Fibroblast of the aortic adventitia (primary cell): ENCODE results near the gene TTK. TPM values are rescaled to one million over a fixed set of nuclear protein-coding genes. Genes with fewer than 3 reads are reported as not detected.

Experiments used
- DNase-seq: peaks from one replicate; pipeline ENCODE4 v3.0.0-alpha.2; 2010; ENCODE audit warnings: low read depth
- H3K4me3 ChIP-seq: 2 replicates; pipeline ENCODE4 v1.5.1; 2011; ENCODE audit warnings: low read depth, mild to moderate bottlenecking, control low read depth, low read length, moderate library complexity
- total RNA-seq: library from RNA; depleted of rRNA; stranded (reverse); fragments of >200 nt; gene quantifications from 2 replicates; pipeline ENCODE4 v1.2.3, GENCODE V29; 2012; ENCODE audit warnings: low replicate concordance
- TF ChIP-seq, protein P1 (sequence below): IDR thresholded peaks from 2 replicates; pipeline ENCODE4 v1.5.1; 2011; ENCODE audit warnings: mild to moderate bottlenecking, low read length, control low read depth, inconsistent platforms; ENCODE audit not compliant: insufficient read depth

The TTK gene
- total RNA-seq, 1 donor, result 35.9 TPM

DNA sequence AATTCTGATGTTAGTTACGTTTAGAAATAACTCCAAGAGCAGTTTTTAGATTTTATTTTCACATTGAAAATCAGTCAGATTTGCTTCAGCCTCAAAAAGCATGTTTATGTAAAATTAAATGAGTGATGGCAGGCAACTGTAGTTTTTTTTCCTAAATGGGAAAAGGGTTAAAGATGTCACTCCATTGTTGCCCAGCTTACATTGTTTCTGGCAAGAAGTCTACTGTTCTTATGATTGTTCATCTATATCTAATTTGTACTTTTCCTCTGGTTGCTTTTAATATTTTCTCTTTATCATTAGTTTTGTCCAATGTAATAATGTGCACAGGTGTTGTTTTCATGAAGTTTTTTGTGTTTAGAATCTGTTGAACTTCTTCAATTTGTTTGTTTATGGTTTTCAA is 6.7 kb upstream of the TTK start:
- no peak for DNase-seq
- no peak overlapping the region for H3K4me3 ChIP-seq
- TF ChIP-seq, protein P1, sequence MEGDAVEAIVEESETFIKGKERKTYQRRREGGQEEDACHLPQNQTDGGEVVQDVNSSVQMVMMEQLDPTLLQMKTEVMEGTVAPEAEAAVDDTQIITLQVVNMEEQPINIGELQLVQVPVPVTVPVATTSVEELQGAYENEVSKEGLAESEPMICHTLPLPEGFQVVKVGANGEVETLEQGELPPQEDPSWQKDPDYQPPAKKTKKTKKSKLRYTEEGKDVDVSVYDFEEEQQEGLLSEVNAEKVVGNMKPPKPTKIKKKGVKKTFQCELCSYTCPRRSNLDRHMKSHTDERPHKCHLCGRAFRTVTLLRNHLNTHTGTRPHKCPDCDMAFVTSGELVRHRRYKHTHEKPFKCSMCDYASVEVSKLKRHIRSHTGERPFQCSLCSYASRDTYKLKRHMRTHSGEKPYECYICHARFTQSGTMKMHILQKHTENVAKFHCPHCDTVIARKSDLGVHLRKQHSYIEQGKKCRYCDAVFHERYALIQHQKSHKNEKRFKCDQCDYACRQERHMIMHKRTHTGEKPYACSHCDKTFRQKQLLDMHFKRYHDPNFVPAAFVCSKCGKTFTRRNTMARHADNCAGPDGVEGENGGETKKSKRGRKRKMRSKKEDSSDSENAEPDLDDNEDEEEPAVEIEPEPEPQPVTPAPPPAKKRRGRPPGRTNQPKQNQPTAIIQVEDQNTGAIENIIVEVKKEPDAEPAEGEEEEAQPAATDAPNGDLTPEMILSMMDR, result no peak

GRCh38 chr6:80001337-80001736 is 3.1 kb upstream of the TTK start:
- H3K4me3 ChIP-seq, result no peak overlapping the region
- DNase-seq, result no peak
- TF ChIP-seq, protein P1, result no peak

GRCh38 chr6:80003826-80004172 is 650 bp upstream of the TTK start:
- TF ChIP-seq, protein P1, result no peak
- DNase-seq, result no peak
- H3K4me3 ChIP-seq, result peak overlapping the region; percentile 89

- H3K4me3 ChIP-seq, result peak overlapping the region; percentile 89
- TF ChIP-seq, protein P1, result no peak
- no peak for DNase-seq
Observed at GRCh38 chr6:80005406-80005805, 957 bp downstream of the TTK start.

GRCh38 chr6:80006541-80006940 is 2.1 kb downstream of the TTK start:
- TF ChIP-seq, protein P1, result no peak
- no peak for DNase-seq
- H3K4me3 ChIP-seq, result no peak overlapping the region

- no peak for DNase-seq
- no peak overlapping the region for H3K4me3 ChIP-seq
- TF ChIP-seq, protein P1, result no peak
Observed at GRCh38 chr6:80009531-80009930, 5.1 kb downstream of the TTK start.

GRCh38 chr6:80010288-80010687 is 5.8 kb downstream of the TTK start:
- H3K4me3 ChIP-seq, result no peak overlapping the region
- no peak for DNase-seq
- TF ChIP-seq, protein P1, result no peak
